GM13976 (cell line): ENCODE results near the gene TSTD1.
A peak's percentile ranks its signal among the peaks of the same experiment; 100 is the strongest.

Source experiments
- DNase-seq: peaks from one replicate; pipeline ENCODE4 v3.0.0; 2012; ENCODE audit warnings: low spot score
- in situ Hi-C: fragments of 300-500 bp; cut with MboI; formaldehyde crosslinking; loops from one replicate; pipeline ENCODE4 v1.12.0; 2022; ENCODE audit warnings: low sequenced_read_pairs, mixed read lengths, inconsistent platforms; ENCODE audit not compliant: unreplicated experiment
- TF ChIP-seq, protein P1 (sequence below): IDR thresholded peaks from 2 replicates; pipeline ENCODE4 v1.5.1; 2012; ENCODE audit warnings: borderline replicate concordance, mild to moderate bottlenecking; ENCODE audit not compliant: insufficient read depth; ENCODE audit errors: extremely low read depth, missing control alignments, control extremely low read depth

Gene TSTD1

GRCh38 chr1:161006563-161006962 is 32.2 kb downstream of the TSTD1 start:
- in situ Hi-C loops, result no loop called here
- TF ChIP-seq, protein P1, sequence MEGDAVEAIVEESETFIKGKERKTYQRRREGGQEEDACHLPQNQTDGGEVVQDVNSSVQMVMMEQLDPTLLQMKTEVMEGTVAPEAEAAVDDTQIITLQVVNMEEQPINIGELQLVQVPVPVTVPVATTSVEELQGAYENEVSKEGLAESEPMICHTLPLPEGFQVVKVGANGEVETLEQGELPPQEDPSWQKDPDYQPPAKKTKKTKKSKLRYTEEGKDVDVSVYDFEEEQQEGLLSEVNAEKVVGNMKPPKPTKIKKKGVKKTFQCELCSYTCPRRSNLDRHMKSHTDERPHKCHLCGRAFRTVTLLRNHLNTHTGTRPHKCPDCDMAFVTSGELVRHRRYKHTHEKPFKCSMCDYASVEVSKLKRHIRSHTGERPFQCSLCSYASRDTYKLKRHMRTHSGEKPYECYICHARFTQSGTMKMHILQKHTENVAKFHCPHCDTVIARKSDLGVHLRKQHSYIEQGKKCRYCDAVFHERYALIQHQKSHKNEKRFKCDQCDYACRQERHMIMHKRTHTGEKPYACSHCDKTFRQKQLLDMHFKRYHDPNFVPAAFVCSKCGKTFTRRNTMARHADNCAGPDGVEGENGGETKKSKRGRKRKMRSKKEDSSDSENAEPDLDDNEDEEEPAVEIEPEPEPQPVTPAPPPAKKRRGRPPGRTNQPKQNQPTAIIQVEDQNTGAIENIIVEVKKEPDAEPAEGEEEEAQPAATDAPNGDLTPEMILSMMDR, result no peak

DNA sequence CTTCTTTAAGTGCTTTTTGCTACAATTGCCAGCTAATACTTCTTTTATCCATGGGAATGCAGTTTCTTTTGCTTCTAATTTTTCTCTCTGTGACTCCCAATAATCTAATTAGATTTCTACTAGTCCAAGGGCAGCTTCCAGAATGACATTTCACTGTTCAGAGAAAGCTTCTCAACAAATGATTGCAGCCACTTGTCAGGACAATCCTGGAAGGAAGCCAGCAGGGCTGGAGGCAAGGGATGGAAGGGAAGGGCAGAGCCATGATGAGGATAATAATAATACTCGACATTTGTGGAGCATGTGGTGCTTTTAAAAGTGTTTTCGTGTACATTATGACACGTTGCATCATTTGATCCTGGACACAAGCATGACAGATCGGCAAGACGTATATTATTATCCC is 37.2 kb downstream of the TSTD1 start:
- in situ Hi-C loops, result no loop called here
- TF ChIP-seq, protein P1, result no peak
- no peak for DNase-seq

More at GRCh38 chr1:161006563-161006962, 32.2 kb downstream of the TSTD1 start:
- no peak for DNase-seq

GRCh38 chr1:161000736-161001480 is 37.9 kb downstream of the TSTD1 start:
- DNase-seq, result no peak
- in situ Hi-C loops, result no loop called here

DNA sequence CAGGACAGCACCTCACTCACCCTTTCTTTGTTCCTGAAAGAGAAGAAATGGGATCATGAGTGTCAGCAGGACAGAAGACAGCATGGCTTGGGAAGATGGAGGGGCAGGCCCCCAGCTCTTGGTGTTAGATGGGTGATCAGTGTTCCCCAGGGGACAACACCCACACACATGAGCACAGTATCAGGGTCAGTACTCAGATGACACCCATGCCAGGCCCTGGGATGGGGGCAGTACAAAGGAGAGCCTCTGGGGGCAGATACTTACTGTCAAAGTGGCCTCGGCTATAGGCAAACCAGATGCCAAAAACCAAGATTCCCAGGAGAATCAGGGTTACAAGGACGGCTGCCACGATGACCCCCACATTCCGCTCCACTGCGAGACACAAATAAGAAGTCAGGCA is 39.4 kb downstream of the TSTD1 start:
- DNase-seq, result no peak
- in situ Hi-C loops, result loop anchor here (10.0 kb wide), 1 partner anchor 95 kb away; the partner anchor contains the start of gene KLHDC9
- TF ChIP-seq, protein P1, result no peak

More at GRCh38 chr1:161000736-161001480, 37.9 kb downstream of the TSTD1 start:
- TF ChIP-seq, protein P1, result no peak

DNA sequence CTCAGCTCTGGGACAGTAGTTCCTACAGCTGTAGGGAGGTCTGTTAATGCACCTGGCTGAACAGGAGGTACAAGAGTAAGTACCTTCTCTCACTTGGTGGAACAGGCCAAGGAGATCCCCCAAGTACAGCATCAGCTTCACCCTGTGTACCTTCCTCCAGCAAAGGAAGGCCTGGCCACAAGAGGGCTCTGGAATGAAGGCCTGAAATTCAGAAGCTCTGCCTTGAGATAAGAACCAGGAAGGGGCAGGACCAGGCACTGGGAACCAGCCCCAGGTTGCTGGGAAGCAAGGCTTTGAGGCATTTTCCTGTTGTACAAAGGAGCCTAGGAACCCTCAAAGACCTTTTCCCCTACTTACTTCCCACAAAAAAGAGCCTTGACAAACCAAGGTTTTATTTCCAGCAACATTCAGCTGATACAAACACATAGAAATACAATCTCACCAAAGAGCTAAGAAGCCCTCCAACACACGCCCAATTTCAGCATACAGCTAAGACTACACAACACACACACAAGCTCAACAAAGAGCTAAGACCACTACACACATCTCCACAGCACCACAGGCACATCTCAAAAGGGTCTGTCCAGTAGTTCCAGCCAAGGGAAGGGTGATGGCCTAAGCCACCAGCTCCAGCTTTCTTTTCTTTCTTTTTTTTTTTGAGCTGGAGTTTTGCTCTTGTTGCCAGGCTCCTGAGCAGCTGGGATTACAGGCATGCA is 41.3 kb downstream of the TSTD1 start:
- TF ChIP-seq, protein P1, result peak; percentile 72
- in situ Hi-C loops, result loop anchor here (10.0 kb wide), 1 partner anchor 97 kb away; the partner anchor contains the start of gene KLHDC9
- peak; percentile 69 for DNase-seq

- in situ Hi-C loops, result loop anchor here (10.0 kb wide), 1 partner anchor 99 kb away; the partner anchor contains the start of gene KLHDC9
- DNase-seq, result no peak
- TF ChIP-seq, protein P1, result no peak
Observed at GRCh38 chr1:160996178-160996577, 42.6 kb downstream of the TSTD1 start.
